22Rv1 (cell line): ENCODE results near the gene ZDHHC3.

Source experiments
- H3K27ac ChIP-seq: fragments of 450-650 bp; 2 replicates; pipeline ENCODE4 v1.5.1; 2017
- ZFX ChIP-seq: fragments of 450-650 bp; IDR thresholded peaks from 2 replicates; pipeline ENCODE4 v1.6.1; 2017; ENCODE audit warnings: antibody characterized with exemption, borderline replicate concordance
- TF ChIP-seq, protein P1 (sequence below): fragments of 450-650 bp; IDR thresholded peaks from 2 replicates; pipeline ENCODE4 v1.5.1; 2017; ENCODE audit warnings: mild to moderate bottlenecking

ZDHHC3 gene

DNA sequence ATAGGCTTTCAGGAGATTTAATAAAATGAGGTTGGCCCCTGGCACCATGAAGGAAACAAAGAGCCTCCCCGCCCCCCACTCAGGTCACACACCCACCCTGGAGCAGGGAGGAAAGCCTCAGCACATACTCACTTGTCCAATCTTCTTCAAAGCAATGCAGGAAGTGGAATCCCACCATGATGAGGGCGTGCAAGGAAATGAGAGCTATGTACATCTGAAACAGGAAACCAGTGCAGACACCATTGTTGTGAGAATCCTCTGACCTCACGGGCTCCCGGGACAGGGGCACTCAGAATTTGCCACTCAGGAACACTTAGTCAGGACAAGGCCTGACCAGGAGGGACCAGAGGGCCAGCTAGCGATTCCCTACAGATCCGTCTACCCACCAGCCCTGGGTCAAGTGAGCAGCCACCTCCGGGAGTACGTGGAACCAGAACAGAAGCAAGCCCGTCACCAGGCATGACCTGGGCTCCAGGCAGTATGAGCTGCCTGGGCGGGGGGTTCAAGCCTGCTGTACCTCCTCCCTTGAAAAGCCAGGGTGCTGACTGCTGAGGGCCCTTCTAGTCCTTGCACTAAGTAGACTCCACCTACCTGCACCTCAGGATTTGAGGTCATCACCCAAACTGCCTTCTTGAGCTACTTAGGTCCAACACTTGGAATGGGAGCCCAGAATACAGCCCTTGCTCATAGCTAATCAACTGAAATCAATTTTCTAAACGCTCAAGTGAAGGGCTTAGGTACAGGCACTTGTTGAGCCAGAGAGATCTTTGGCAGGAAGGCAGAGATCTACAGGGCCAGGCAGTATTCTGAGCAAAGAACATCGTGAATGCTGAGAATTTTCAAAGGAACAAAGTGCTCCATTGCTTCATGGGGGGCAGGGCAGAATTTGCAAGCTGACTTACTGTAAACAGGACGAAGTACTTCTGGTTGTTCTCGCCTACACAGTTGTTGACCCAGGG, 42.7 kb downstream of the ZDHHC3 start:
- TF ChIP-seq, protein P1, sequence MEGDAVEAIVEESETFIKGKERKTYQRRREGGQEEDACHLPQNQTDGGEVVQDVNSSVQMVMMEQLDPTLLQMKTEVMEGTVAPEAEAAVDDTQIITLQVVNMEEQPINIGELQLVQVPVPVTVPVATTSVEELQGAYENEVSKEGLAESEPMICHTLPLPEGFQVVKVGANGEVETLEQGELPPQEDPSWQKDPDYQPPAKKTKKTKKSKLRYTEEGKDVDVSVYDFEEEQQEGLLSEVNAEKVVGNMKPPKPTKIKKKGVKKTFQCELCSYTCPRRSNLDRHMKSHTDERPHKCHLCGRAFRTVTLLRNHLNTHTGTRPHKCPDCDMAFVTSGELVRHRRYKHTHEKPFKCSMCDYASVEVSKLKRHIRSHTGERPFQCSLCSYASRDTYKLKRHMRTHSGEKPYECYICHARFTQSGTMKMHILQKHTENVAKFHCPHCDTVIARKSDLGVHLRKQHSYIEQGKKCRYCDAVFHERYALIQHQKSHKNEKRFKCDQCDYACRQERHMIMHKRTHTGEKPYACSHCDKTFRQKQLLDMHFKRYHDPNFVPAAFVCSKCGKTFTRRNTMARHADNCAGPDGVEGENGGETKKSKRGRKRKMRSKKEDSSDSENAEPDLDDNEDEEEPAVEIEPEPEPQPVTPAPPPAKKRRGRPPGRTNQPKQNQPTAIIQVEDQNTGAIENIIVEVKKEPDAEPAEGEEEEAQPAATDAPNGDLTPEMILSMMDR, result no peak
- TF ChIP-seq ZFX, result no peak
- H3K27ac ChIP-seq, result no peak overlapping the region

DNA sequence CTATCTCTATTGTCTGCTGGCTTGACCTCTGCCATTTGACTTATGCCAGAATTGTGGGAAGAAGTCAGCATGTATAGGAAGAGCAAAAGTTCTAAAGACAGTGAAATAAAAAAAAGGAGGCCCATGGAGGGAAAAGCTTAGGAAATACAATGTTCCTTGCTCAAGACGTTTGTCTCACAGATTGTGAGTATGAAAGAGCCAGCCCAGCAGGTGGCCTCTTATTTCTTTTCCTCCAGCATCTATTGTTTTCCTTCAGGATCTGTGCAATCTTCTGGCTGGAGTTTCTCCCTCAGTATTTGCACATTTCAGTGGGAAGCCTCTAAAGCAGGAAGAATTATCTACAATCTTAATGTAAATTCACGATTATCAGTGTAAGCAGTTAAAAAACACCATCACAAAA, 43.7 kb downstream of the ZDHHC3 start:
- no peak for TF ChIP-seq ZFX
- TF ChIP-seq, protein P1, result no peak
- H3K27ac ChIP-seq, result no peak overlapping the region

DNA sequence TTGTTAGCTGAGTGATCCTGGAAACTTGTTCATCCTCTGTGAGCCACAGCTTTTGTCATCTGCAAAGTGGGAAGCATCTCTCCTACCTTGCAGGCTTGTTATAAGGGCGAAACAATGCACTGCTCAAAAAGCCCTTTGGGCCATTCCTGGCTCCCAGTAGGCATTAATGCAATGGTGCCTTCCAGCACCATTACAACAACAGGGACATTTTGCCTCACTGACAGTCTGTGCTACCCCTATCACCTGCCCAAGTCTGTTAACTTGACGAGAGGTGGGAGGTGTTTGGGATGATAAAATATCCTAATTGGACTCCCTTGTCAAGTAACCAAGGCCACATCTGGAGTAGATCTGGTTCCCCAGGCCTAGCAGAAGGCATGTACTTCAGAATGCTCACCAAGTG, 44.2 kb downstream of the ZDHHC3 start:
- H3K27ac ChIP-seq, result no peak overlapping the region
- TF ChIP-seq ZFX, result no peak
- TF ChIP-seq, protein P1, result no peak

GRCh38 chr3:44930911-44931310, 45.1 kb downstream of the ZDHHC3 start:
- no peak overlapping the region for H3K27ac ChIP-seq

DNA sequence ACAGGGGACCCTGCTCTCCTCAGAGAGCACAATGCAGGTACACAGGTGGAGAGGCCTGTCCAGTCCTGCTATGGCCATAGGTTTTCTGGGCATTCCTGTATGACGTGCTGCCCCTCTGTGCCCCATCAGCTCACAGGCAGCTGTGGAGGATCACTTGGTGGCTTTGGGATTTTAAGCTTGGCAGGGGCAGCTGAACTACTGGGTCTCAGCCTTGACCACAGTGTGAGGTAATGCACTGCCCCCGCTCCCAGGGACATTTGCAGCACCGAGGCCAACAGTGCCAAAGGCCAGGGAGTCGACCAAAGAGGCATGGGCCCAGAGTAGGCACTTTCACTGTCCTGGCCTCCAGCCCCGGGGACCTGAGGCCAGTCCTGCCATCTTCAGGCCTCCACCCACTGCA, 46.2 kb downstream of the ZDHHC3 start:
- no peak for TF ChIP-seq ZFX
- TF ChIP-seq, protein P1, result no peak
- no peak overlapping the region for H3K27ac ChIP-seq

More at GRCh38 chr3:44930911-44931310, 45.1 kb downstream of the ZDHHC3 start:
- TF ChIP-seq, protein P1, result no peak
- TF ChIP-seq ZFX, result no peak

DNA sequence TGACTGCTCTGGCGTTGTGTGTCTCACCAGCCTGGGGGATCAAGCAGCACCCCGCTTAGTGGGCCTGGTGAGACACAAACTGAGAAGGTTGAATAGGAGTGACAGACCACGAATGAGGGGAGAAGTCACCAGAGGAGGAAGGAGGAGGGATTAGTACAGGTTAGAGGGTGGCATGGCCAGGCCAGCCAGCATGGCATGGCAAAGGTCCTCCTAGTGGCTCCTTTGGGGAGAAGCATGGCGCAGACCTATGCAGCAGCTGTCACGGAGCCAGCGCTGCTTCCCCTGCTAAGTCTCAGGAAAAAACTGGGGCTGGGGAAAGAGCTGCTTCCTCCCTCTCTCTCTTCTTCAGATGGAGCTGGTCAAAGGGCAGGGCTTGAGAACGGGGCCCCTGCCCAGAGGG, 48.6 kb downstream of the ZDHHC3 start:
- TF ChIP-seq ZFX, result no peak
- TF ChIP-seq, protein P1, result no peak
- H3K27ac ChIP-seq, result no peak overlapping the region

- H3K27ac ChIP-seq, result no peak overlapping the region
- TF ChIP-seq ZFX, result no peak
- TF ChIP-seq, protein P1, result no peak
These were observed 49.1 kb downstream of the ZDHHC3 start for GRCh38 chr3:44926921-44927320.
